Renal cortex interstitium (tissue), 15 donors: ENCODE measurements around the gene MCAM. TPM values are rescaled to one million over a fixed set of nuclear protein-coding genes. Genes with fewer than 3 reads are reported as not detected.

Source experiments
- DNase-seq, 11 donors: peaks; one replicate each; pipeline ENCODE4 v3.0.0-alpha.2; 2013; ENCODE audit warnings: low read depth in 9 of 11, low spot score in 4 of 11; ENCODE audit errors: extremely low read depth in 1 of 11
- long read RNA-seq, 16 experiments: transcript quantifications; one replicate each; lab custom pipeline, GENCODE V29; 2026
- polyA plus RNA-seq, 3 donors: library from polyadenylated mRNA; unstranded; fragments of 120-200 nt; gene quantifications; one replicate each; pipeline ENCODE4 v1.2.1, GENCODE V29; 2013; ENCODE audit not compliant: insufficient read length in 3 of 3

MCAM gene
- polyA plus RNA-seq: 10 to 100 TPM; 49.2 to 62.0 (median 55.5) TPM
- long read RNA-seq, donor 1, partial matches to known transcripts: 27 of 28 reads
- long read RNA-seq, donor 1, other reads (novel, unspliced or antisense): 0 of 28 reads
- long read RNA-seq, donor 2, partial matches to known transcripts: 5 of 7 reads
- long read RNA-seq, donor 2, other reads (novel, unspliced or antisense): 0 of 7 reads
- long read RNA-seq, donor 3, transcript MCAM-201 (16 exons, 3,313 nt): major isoform, 5 of 11 reads
- long read RNA-seq, donor 3, partial matches to known transcripts: 5 of 11 reads
- long read RNA-seq, donor 3, other reads (novel, unspliced or antisense): 0 of 11 reads
- long read RNA-seq, donor 4, partial matches to known transcripts: 0 of 1 reads
- long read RNA-seq, donor 4, other reads (novel, unspliced or antisense): 0 of 1 reads
- long read RNA-seq, donor 5: 0 reads
- long read RNA-seq, donor 6, partial matches to known transcripts: 0 of 5 reads
- long read RNA-seq, donor 6, other reads (novel, unspliced or antisense): 0 of 5 reads
- long read RNA-seq, donor 7, transcript MCAM-201 (16 exons, 3,313 nt): major isoform, 6 of 17 reads
- long read RNA-seq, donor 7, partial matches to known transcripts: 11 of 17 reads
- long read RNA-seq, donor 7, other reads (novel, unspliced or antisense): 0 of 17 reads
- long read RNA-seq, donor 8, partial matches to known transcripts: 0 of 11 reads
- long read RNA-seq, donor 8, other reads (novel, unspliced or antisense): 5 of 11 reads
- long read RNA-seq, donor 9: 0 reads
- long read RNA-seq, donor 10, transcript MCAM-201 (16 exons, 3,313 nt): major isoform, 5 of 5 reads
- long read RNA-seq, donor 10, partial matches to known transcripts: 0 of 5 reads
- long read RNA-seq, donor 10, other reads (novel, unspliced or antisense): 0 of 5 reads
- long read RNA-seq, donor 11, partial matches to known transcripts: 0 of 3 reads
- long read RNA-seq, donor 11, other reads (novel, unspliced or antisense): 0 of 3 reads
- long read RNA-seq, donor 12: 0 reads
- long read RNA-seq, donor 13: 0 reads
- long read RNA-seq, donor 14, partial matches to known transcripts: 0 of 3 reads
- long read RNA-seq, donor 14, other reads (novel, unspliced or antisense): 0 of 3 reads
- long read RNA-seq, donor 15, partial matches to known transcripts: 0 of 1 reads
- long read RNA-seq, donor 15, other reads (novel, unspliced or antisense): 0 of 1 reads
- long read RNA-seq, donor 16, transcript MCAM-201 (16 exons, 3,313 nt): major isoform, 7 of 79 reads
- long read RNA-seq, donor 16, partial matches to known transcripts: 72 of 79 reads
- long read RNA-seq, donor 16, other reads (novel, unspliced or antisense): 0 of 79 reads

GRCh38 chr11:119316729-119317591, at the start of gene MCAM:
MCAM (minus strand) TSS chr11:119317130; CDS start chr11:119317101, 29 bp downstream.
- peak in 1 of 11 donors; percentile 38 for DNase-seq

GRCh38 chr11:119365071-119365591, 48.2 kb upstream of the MCAM start:
- no peak for DNase-seq

GRCh38 chr11:119363851-119364590, 47.1 kb upstream of the MCAM start:
- DNase-seq: peak in 1 of 11 donors; percentile 54

GRCh38 chr11:119363081-119363850, 46.3 kb upstream of the MCAM start:
- no peak for DNase-seq

GRCh38 chr11:119362741-119363080, 45.8 kb upstream of the MCAM start:
- DNase-seq: no peak

GRCh38 chr11:119361941-119362725, 45.2 kb upstream of the MCAM start:
- DNase-seq: no peak

GRCh38 chr11:119361056-119361787, 44.3 kb upstream of the MCAM start:
- DNase-seq: peak in 5 of 11 donors; percentile 55 to 81 (median 71)

GRCh38 chr11:119359365-119360214, 42.7 kb upstream of the MCAM start:
- no peak for DNase-seq

GRCh38 chr11:119357074-119357473, 40.1 kb upstream of the MCAM start:
- DNase-seq: no peak

- DNase-seq: peak in 7 of 11 donors; percentile 70 to 80 (median 75)
Observed at GRCh38 chr11:119356349-119357031, 39.6 kb upstream of the MCAM start.

- no peak for DNase-seq
Observed at GRCh38 chr11:119355091-119355843, 38.3 kb upstream of the MCAM start.

GRCh38 chr11:119352857-119353260, 35.9 kb upstream of the MCAM start:
- DNase-seq: peak in 3 of 11 donors; percentile 49 to 60 (median 53)

GRCh38 chr11:119351232-119351631, 34.3 kb upstream of the MCAM start:
- DNase-seq: no peak
